Activated CD4-positive, alpha-beta T cell treated with anti-CD3 and anti-CD28 coated beads for 36 hours (primary cell): ENCODE data around the gene EPB41. TPM values are rescaled to one million over a fixed set of nuclear protein-coding genes. Genes with fewer than 3 reads are reported as not detected.

Experiments
- total RNA-seq, 2 experiments: library from RNA; stranded (reverse); gene quantifications; one replicate each; pipeline ENCODE4 v1.2.3, GENCODE V29; 2021

The EPB41 gene
- total RNA-seq, 2 experiments from 2014 or later, result 75.5 to 130 TPM

Other genes with a start within 250 kb of the EPB41 start
- gene GMEB1, start 245.8 kb upstream of the EPB41 start, total RNA-seq, result 10 to 100 TPM; 20.3 to 25.4 TPM
- gene YTHDF2, start 177.6 kb upstream of the EPB41 start, total RNA-seq, result 10 to 100 TPM; 74.8 to 98.7 TPM
- under 1 TPM in 1 of 2 experiments, not detected in 1; 0.02 TPM for gene OPRD1, start 102.4 kb upstream of the EPB41 start, total RNA-seq
- 1 to 10 TPM; 1.1 TPM for gene TMEM200B, start 209.3 kb downstream of the EPB41 start, total RNA-seq